Esophagus muscularis mucosa (tissue), 4 donors: Measurements from ENCODE around the gene TOX2.

Experiments
- EP300 ChIP-seq: sonication (generic); formaldehyde crosslinking; IDR thresholded peaks from one replicate; pipeline ENCODE4 v1.6.1; 2017; ENCODE audit warnings: antibody characterized with exemption
- POLR2A ChIP-seq: fragments of 450-650 bp; IDR thresholded peaks from one replicate; pipeline ENCODE4 v1.6.1; 2017; ENCODE audit warnings: antibody characterized with exemption, moderate library complexity, mild to moderate bottlenecking, low read depth
- POLR2AphosphoS5 ChIP-seq, 2 donors: sonication (generic); formaldehyde crosslinking; IDR thresholded peaks; one replicate each; pipeline ENCODE4 v1.6.1; 2017; ENCODE audit warnings: antibody characterized with exemption in 2 of 2
- TF ChIP-seq, protein P1 (sequence below), 3 experiments: fragments of 200-600 bp in 2 of 3; fragments of 450-650 bp in 1 of 3; sonication (generic) in 2 of 3; IDR thresholded peaks; one replicate each; pipeline ENCODE4 v1.5.1; 2017 to 2019; ENCODE audit warnings: antibody characterized with exemption in 3 of 3, mild to moderate bottlenecking in 2 of 3, moderate library complexity in 1 of 3

DNA sequence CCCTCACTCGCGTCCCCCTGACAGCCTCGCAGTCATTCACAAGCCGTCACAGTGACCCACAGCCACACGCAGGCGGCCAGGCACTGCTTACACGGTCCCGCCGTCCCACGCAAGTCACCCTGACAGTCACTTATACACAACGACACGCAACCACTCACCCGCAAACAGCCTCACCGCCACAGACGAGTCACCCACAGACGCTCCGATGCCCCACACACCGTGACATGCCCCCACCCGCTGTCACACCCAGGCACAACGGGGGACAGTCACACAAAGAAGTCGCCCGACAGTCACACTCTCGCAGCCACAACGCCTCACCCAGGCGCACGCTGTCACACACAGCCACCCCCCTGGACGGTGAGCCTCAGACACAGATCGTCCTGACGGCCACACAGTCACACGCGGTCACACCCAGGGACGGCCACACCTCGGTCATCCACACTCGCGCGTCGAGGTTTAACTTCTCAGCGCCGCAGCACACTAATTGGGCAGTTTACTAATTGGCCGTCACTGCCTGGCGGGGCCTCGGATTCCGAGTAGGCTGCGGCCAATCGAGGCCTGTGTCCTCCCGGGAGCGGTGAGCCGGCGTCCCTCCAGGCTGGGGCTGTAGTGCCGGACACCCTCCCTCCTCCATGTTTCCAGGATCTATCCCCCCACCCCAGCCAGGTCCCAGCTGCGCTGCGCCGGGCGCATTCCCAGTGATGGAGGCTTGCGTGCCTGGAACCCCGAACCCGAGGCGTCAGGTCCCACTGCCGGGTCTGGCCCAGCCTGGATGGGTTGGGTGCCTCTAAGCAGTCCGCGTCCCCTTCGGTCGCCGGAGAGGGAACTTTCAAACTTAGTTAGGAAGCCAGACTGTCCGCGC, 790 bp downstream of the TOX2 start:
- TF ChIP-seq POLR2A (no peak), POLR2AphosphoS5 (IDR thresholded peaks at IDR 0.05) (no peak), EP300 (no peak)
- TF ChIP-seq, protein P1, sequence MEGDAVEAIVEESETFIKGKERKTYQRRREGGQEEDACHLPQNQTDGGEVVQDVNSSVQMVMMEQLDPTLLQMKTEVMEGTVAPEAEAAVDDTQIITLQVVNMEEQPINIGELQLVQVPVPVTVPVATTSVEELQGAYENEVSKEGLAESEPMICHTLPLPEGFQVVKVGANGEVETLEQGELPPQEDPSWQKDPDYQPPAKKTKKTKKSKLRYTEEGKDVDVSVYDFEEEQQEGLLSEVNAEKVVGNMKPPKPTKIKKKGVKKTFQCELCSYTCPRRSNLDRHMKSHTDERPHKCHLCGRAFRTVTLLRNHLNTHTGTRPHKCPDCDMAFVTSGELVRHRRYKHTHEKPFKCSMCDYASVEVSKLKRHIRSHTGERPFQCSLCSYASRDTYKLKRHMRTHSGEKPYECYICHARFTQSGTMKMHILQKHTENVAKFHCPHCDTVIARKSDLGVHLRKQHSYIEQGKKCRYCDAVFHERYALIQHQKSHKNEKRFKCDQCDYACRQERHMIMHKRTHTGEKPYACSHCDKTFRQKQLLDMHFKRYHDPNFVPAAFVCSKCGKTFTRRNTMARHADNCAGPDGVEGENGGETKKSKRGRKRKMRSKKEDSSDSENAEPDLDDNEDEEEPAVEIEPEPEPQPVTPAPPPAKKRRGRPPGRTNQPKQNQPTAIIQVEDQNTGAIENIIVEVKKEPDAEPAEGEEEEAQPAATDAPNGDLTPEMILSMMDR (IDR thresholded peaks at IDR 0.05), result no peak
